T-cell (primary cell): ENCODE measurements around the gene GADD45A. TPM values are rescaled to one million over a fixed set of nuclear protein-coding genes. Genes with fewer than 3 reads are reported as not detected.

ENCODE experiments used
- ATAC-seq, 4 experiments: fragments of 200-7000 bp in 3 of 4; fragments of 150-1000 bp in 1 of 4; cut with Tn5 transposase; replicated peaks in 1 of 4; 1 replicate in 3 of 4; 2 replicates in 1 of 4; pipeline ENCODE4 v1.10.0; 2021; ENCODE audit warnings: moderate library complexity in 3 of 4, mild to moderate bottlenecking in 2 of 4, moderate number of reproducible peaks in 1 of 4
- CTCF ChIA-PET, 2 donors: fragments of 300-600 bp; sonication (Branson Sonifier 250); formaldehyde crosslinking; loops; one replicate each; lab custom pipeline; 2022; ENCODE audit warnings: antibody characterized with exemption in 2 of 2; lab: Charles Lee
- POLR2A ChIA-PET, 2 donors: fragments of 300-600 bp; sonication (Branson Sonifier 250); formaldehyde crosslinking; loops; one replicate each; lab custom pipeline; 2022; ENCODE audit warnings: antibody characterized with exemption in 2 of 2; lab: Charles Lee
- DNase-seq, 35 experiments: peaks; one replicate each; pipeline versions ENCODE4 v3.0.0 to v3.0.0-alpha.2; 2013 to 2023
- H3K27ac ChIP-seq: one replicate; pipeline ENCODE4 v1.5.1; 2013; ENCODE audit warnings: low read length
- H3K27me3 ChIP-seq, 2 experiments: replicated peaks in 1 of 2; 1 replicate in 1 of 2; 2 replicates in 1 of 2; pipeline versions ENCODE4 v1.6.1 to v1.7.0; 2013; ENCODE audit warnings: low read length in 1 of 2, mixed read lengths in 1 of 2; ENCODE audit not compliant: control insufficient read depth in 2 of 2, insufficient read depth in 2 of 2; ENCODE audit errors: extremely low read depth in 1 of 2
- H3K36me3 ChIP-seq, 2 donors: 1 replicate in 1 of 2; 2 replicates in 1 of 2; pipeline versions ENCODE4 v1.6.1 to v1.7.0; 2013; ENCODE audit warnings: low read length in 1 of 2; ENCODE audit not compliant: control insufficient read depth in 2 of 2, insufficient read depth in 1 of 2; ENCODE audit errors: extremely low read depth in 1 of 2
- H3K4me1 ChIP-seq, 2 experiments: 1 replicate in 1 of 2; 2 replicates in 1 of 2; pipeline versions ENCODE4 v1.6.1 to v1.7.0; 2013; ENCODE audit warnings: low read length in 2 of 2, mixed read lengths in 1 of 2; ENCODE audit not compliant: insufficient read depth in 2 of 2, control insufficient read depth in 1 of 2; ENCODE audit errors: extremely low read depth in 1 of 2
- H3K4me3 ChIP-seq, 2 donors: 1 replicate in 1 of 2; 2 replicates in 1 of 2; pipeline versions ENCODE4 v1.5.1 to v1.7.0; 2013; ENCODE audit warnings: mild to moderate bottlenecking in 2 of 2, low read length in 1 of 2, moderate library complexity in 1 of 2; ENCODE audit not compliant: control insufficient read depth in 1 of 2; ENCODE audit errors: extremely low read depth in 1 of 2
- H3K9me3 ChIP-seq: 2 replicates; pipeline ENCODE4 v1.7.0; 2013
- H3K27ac Mint-ChIP-seq, 2 donors: one replicate each; pipeline ENCODE4 v1.8.0; 2020 to 2021; ENCODE audit warnings: mild to moderate bottlenecking in 2 of 2, mixed read lengths in 2 of 2
- H3K27me3 Mint-ChIP-seq, 2 donors: one replicate each; pipeline ENCODE4 v1.8.0; 2021 to 2022; ENCODE audit warnings: mixed read lengths in 2 of 2
- H3K36me3 Mint-ChIP-seq: one replicate; pipeline ENCODE4 v1.8.0; 2021; ENCODE audit warnings: mixed read lengths
- H3K4me1 Mint-ChIP-seq, 3 donors: one replicate each; pipeline ENCODE4 v1.8.0; 2020 to 2022; ENCODE audit warnings: mixed read lengths in 3 of 3, mild to moderate bottlenecking in 1 of 3
- H3K4me3 Mint-ChIP-seq, 3 donors: one replicate each; pipeline ENCODE4 v1.8.0; 2020 to 2022; ENCODE audit warnings: mild to moderate bottlenecking in 3 of 3, mixed read lengths in 3 of 3, moderate library complexity in 3 of 3
- H3K9me3 Mint-ChIP-seq, 3 donors: one replicate each; pipeline ENCODE4 v1.8.0; 2020 to 2022; ENCODE audit warnings: mixed read lengths in 3 of 3
- WGBS: methylation state at CpG from one replicate; pipeline ENCODE4 v1.1.5; 2013; ENCODE audit warnings: missing lambda C conversion rate; ENCODE audit not compliant: insufficient coverage; 5-methylcytosine and 5-hydroxymethylcytosine counted together
- total RNA-seq, 35 experiments: library from RNA in 6 of 35; stranded (reverse) in 6 of 35; fragments of 120-200 nt in 1 of 35; gene quantifications; one replicate each; pipeline versions ENCODE4 v1.2.1 to v1.2.4 and lab custom pipeline; 2013 to 2026

Gene GADD45A
- total RNA-seq, 5 donors from 2014 or later (not counting 1 experiment from before 2014, with no cell fraction given) = 16.0 to 85.8 (median 21.9) TPM

DNA sequence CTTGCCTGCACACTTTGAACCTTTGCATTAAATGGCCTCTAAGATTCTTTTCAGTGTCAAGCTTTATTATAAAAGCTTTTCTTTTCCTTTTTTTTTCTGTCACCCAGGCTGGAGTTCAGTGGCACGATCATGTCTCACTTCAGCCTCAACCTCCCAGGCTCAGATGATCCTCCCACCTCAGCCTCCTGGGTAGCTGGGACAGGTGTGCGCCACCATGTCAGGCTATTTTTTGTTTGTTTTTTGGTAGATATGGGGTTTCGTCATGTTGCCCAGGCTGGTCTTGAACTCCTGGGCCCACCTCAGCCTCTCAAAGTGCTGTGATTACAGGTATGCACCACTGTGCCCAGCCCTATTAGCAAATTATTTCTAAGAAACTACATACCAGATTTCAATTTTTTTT is 52.9 kb downstream of the GADD45A start:
- Mint-ChIP-seq H3K4me3 (no peak overlapping the region), H3K36me3 (no peaks in the 10 kb centered on the region), H3K4me1 (peaks cover 12 to 26% (median 25%) of the 10 kb centered on the region in 3 donors), H3K27ac (no peak overlapping the region), H3K9me3 (no peaks in the 10 kb centered on the region), H3K27me3 (no peaks in the 10 kb centered on the region)
- H3K36me3 ChIP-seq = no peaks in the 10 kb centered on the region
- ATAC-seq (no peak), DNase-seq (no peak)
- no peak overlapping the region for H3K27ac ChIP-seq
- no peaks in the 10 kb centered on the region for H3K27me3 ChIP-seq
- H3K9me3 ChIP-seq = no peaks in the 10 kb centered on the region
- ChIA-PET CTCF (interaction anchor here (0.7 to 1.1 kb wide), 3 partner anchors 28 to 177 kb away, joined by 3 to 4 read pairs (median 3); no protein-coding TSS in a partner anchor), POLR2A (no interaction called here)
- H3K4me1 ChIP-seq = peaks cover 12 to 19% of the 10 kb centered on the region in 2 experiments
- no CpG with 5 or more reads among the region's 3 CpGs for WGBS
- no peak overlapping the region for H3K4me3 ChIP-seq

Other genes starting within 250 kb of the GADD45A start
- under 1 TPM in 3 of 5 donors, not detected in 2; 0.26 to 0.44 (median 0.35) TPM for gene GNG12, start 148.3 kb downstream of the GADD45A start, total RNA-seq